HCT116 (cell line): ENCODE data around the gene GREB1L. TPM values are rescaled to one million over a fixed set of nuclear protein-coding genes. Genes with fewer than 3 reads are reported as not detected.

ENCODE experiments used
- ATAC-seq: fragments of 200-7000 bp; cut with Tn5 transposase; 2 replicates; pipeline ENCODE4 v1.9.1; 2020; ENCODE audit warnings: mild to moderate bottlenecking, moderate library complexity
- BruUV-seq: library from RNA; stranded (reverse); fragments of 400-500 nt; replicated peaks from 2 replicates; lab custom pipeline; 2021; lab: Mats Ljungman, UMichigan
- CTCF ChIA-PET: fragments of 300-600 bp; sonication (Branson Sonifier 250); formaldehyde crosslinking; loops from one replicate; lab custom pipeline; 2021; ENCODE audit warnings: antibody characterized with exemption; lab: Charles Lee
- POLR2A ChIA-PET: fragments of 300-600, 350-600 bp; sonication (Branson Sonifier 250); formaldehyde crosslinking; loops from one replicate; lab custom pipeline; 2021; ENCODE audit warnings: antibody characterized with exemption; lab: Charles Lee
- RAD21 ChIA-PET, 2 experiments: fragments of 300-600 bp; sonication (Branson Sonifier 250); formaldehyde crosslinking; loops; one replicate each; lab custom pipeline; 2023; ENCODE audit warnings: low total read pairs in 2 of 2; ENCODE audit not compliant: uncharacterized antibody in 2 of 2, unreplicated experiment in 2 of 2, low non-redundant PET in 1 of 2; lab: Charles Lee
- DNase-seq: peaks from one replicate; pipeline ENCODE4 v3.0.0-alpha.2; 2010; ENCODE audit warnings: low read depth, low spot score
- H2AFZ ChIP-seq: fragments of 200-600 bp; shearing (Covaris generic), sonication (generic); 2 replicates; pipeline ENCODE4 v1.6.1; 2017; ENCODE audit warnings: low read depth, mixed run types, mixed read lengths, antibody characterized with exemption, low read length; ENCODE audit not compliant: poor library complexity, severe bottlenecking
- H3K27ac ChIP-seq: 2 replicates; pipeline ENCODE4 v1.5.1; 2012; ENCODE audit warnings: low read depth, low read length
- H3K27me3 ChIP-seq: fragments of 200-600 bp; sonication (generic); 2 replicates; pipeline ENCODE4 v1.6.1; 2016; ENCODE audit warnings: mixed run types, low read length, mixed read lengths; ENCODE audit not compliant: insufficient read depth
- H3K36me3 ChIP-seq, 2 experiments: fragments of 200-500 bp in 1 of 2; fragments of 200-600 bp in 1 of 2; sonication (Bioruptor generic) in 1 of 2; sonication (generic) in 1 of 2; 2 replicates each; pipeline versions ENCODE4 v1.5.1 to v1.6.1; 2014 to 2016; ENCODE audit warnings: low read length in 2 of 2, inconsistent platforms in 1 of 2, mixed read lengths in 1 of 2, mixed run types in 1 of 2; ENCODE audit not compliant: insufficient read depth in 2 of 2, control insufficient read depth in 1 of 2
- H3K4me1 ChIP-seq, 2 experiments: fragments of 200-600 bp in 1 of 2; sonication (generic) in 1 of 2; 2 replicates each; pipeline versions ENCODE4 v1.5.1 to v1.6.1; 2012 to 2017; ENCODE audit warnings: low read length in 2 of 2, inconsistent platforms in 1 of 2, mild to moderate bottlenecking in 1 of 2, mixed read lengths in 1 of 2, mixed run types in 1 of 2, moderate library complexity in 1 of 2; ENCODE audit not compliant: insufficient read depth in 2 of 2, control insufficient read depth in 1 of 2
- H3K4me2 ChIP-seq: fragments of 200-600 bp; sonication (generic); 2 replicates; pipeline ENCODE4 v1.6.1; 2017; ENCODE audit warnings: mixed run types, low read length, mixed read lengths
- H3K4me3 ChIP-seq, 2 experiments: fragments of 200-600 bp in 1 of 2; sonication (generic) in 1 of 2; replicated peaks in 1 of 2; 2 replicates each; pipeline ENCODE4 v1.5.1; 2011 to 2016; ENCODE audit warnings: low read length in 2 of 2, control low read depth in 1 of 2, low read depth in 1 of 2, mild to moderate bottlenecking in 1 of 2, mixed read lengths in 1 of 2, mixed run types in 1 of 2
- H3K79me2 ChIP-seq: fragments of 200-600 bp; sonication (generic); 2 replicates; pipeline ENCODE4 v1.6.1; 2017; ENCODE audit warnings: mild to moderate bottlenecking, mixed run types, low read length, moderate library complexity, mixed read lengths; ENCODE audit not compliant: insufficient read depth
- H3K9ac ChIP-seq: fragments of 200-600 bp; sonication (generic); 2 replicates; pipeline ENCODE4 v1.6.1; 2016; ENCODE audit warnings: low read length, mixed read lengths
- H3K9me2 ChIP-seq: fragments of 200-600 bp; sonication (generic), shearing (Covaris generic); 2 replicates; pipeline ENCODE4 v1.6.1; 2017; ENCODE audit warnings: mixed run types, mild to moderate bottlenecking, moderate library complexity; ENCODE audit not compliant: insufficient read depth
- H3K9me3 ChIP-seq, 2 experiments: fragments of 200-500 bp in 1 of 2; fragments of 200-600 bp in 1 of 2; sonication (Bioruptor generic) in 1 of 2; sonication (generic) in 1 of 2; 2 replicates each; pipeline ENCODE4 v1.6.1; 2014 to 2017; ENCODE audit warnings: low read length in 2 of 2, mixed read lengths in 2 of 2, inconsistent platforms in 1 of 2, low read depth in 1 of 2, mild to moderate bottlenecking in 1 of 2, mixed run types in 1 of 2, moderate library complexity in 1 of 2; ENCODE audit not compliant: control insufficient read depth in 1 of 2, insufficient read depth in 1 of 2
- H4K20me1 ChIP-seq: fragments of 200-600 bp; sonication (generic), shearing (Covaris generic); 2 replicates; pipeline ENCODE4 v1.6.1; 2017; ENCODE audit warnings: mixed run types, mild to moderate bottlenecking, moderate library complexity; ENCODE audit not compliant: insufficient read depth
- CBX3 ChIP-seq: IDR thresholded peaks from 2 replicates; pipeline ENCODE4 v1.6.1; 2012; ENCODE audit warnings: low read depth
- CTCF ChIP-seq, 3 experiments: fragments of 200-600 bp in 1 of 3; sonication (generic) in 1 of 3; IDR thresholded peaks in 2 of 3; conservative IDR thresholded peaks in 1 of 3; 2 replicates each; pipeline ENCODE4 v1.5.1; 2012 to 2017; ENCODE audit warnings: low read depth in 2 of 3, low read length in 2 of 3, antibody characterized with exemption in 1 of 3, borderline replicate concordance in 1 of 3, control low read depth in 1 of 3, mild to moderate bottlenecking in 1 of 3, mixed read lengths in 1 of 3, mixed run types in 1 of 3, moderate library complexity in 1 of 3; ENCODE audit not compliant: insufficient read depth in 1 of 3
- EGR1 ChIP-seq: IDR thresholded peaks from 2 replicates; pipeline ENCODE4 v1.6.1; 2012; ENCODE audit warnings: low read depth
- EZH2 ChIP-seq: fragments of 200-600 bp; sonication (generic); IDR thresholded peaks from 2 replicates; pipeline ENCODE4 v1.6.1; 2017; ENCODE audit warnings: antibody characterized with exemption, mixed run types
- FOSL1 ChIP-seq: IDR thresholded peaks from 2 replicates; pipeline ENCODE4 v1.6.1; 2012; ENCODE audit warnings: low read depth
- JUND ChIP-seq: IDR thresholded peaks from 2 replicates; pipeline ENCODE4 v1.6.1; 2012
- POLR2AphosphoS5 ChIP-seq: IDR thresholded peaks from 2 replicates; pipeline ENCODE4 v1.6.1; 2011; ENCODE audit warnings: mild to moderate bottlenecking, low read depth, low read length, moderate library complexity
- RAD21 ChIP-seq: IDR thresholded peaks from 2 replicates; pipeline ENCODE4 v1.6.1; 2012; ENCODE audit warnings: low read depth, mild to moderate bottlenecking
- SP1 ChIP-seq: IDR thresholded peaks from 2 replicates; pipeline ENCODE4 v1.6.1; 2012; ENCODE audit warnings: low read depth
- SRF ChIP-seq: IDR thresholded peaks from 2 replicates; pipeline ENCODE4 v1.6.1; 2012; ENCODE audit warnings: low read depth
- YY1 ChIP-seq: IDR thresholded peaks from 2 replicates; pipeline ENCODE4 v1.6.1; 2011; ENCODE audit warnings: low read length, low read depth, moderate library complexity, mild to moderate bottlenecking; ENCODE audit not compliant: insufficient replicate concordance; ENCODE audit errors: extremely low read depth
- intact Hi-C: fragments of 100-400 bp; cut with micrococcal nuclease; formaldehyde crosslinking; loops from 2 replicates; pipeline ENCODE4 v1.10.0; 2022
- total RNA-seq: library from RNA; stranded (reverse); gene quantifications from one replicate; pipeline ENCODE4 v1.2.1, GENCODE V29; 2021; ENCODE audit not compliant: unreplicated experiment
- TF ChIP-seq, protein P1 (sequence below): IDR thresholded peaks from 2 replicates; pipeline ENCODE4 v1.6.1; 2011; ENCODE audit warnings: mild to moderate bottlenecking, low read length, moderate library complexity; ENCODE audit not compliant: insufficient replicate concordance; ENCODE audit errors: extremely low read depth

The GREB1L gene
- total RNA-seq, 1 experiment from 2014 or later: 12.2 TPM

- TF ChIP-seq, protein P1, sequence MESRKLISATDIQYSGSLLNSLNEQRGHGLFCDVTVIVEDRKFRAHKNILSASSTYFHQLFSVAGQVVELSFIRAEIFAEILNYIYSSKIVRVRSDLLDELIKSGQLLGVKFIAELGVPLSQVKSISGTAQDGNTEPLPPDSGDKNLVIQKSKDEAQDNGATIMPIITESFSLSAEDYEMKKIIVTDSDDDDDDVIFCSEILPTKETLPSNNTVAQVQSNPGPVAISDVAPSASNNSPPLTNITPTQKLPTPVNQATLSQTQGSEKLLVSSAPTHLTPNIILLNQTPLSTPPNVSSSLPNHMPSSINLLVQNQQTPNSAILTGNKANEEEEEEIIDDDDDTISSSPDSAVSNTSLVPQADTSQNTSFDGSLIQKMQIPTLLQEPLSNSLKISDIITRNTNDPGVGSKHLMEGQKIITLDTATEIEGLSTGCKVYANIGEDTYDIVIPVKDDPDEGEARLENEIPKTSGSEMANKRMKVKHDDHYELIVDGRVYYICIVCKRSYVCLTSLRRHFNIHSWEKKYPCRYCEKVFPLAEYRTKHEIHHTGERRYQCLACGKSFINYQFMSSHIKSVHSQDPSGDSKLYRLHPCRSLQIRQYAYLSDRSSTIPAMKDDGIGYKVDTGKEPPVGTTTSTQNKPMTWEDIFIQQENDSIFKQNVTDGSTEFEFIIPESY: no peak
- no peak for TF ChIP-seq JUND
- TF ChIP-seq RAD21: no peak
- TF ChIP-seq SP1: no peak
- no peak for TF ChIP-seq EGR1
- no peak for TF ChIP-seq FOSL1
- no peak for TF ChIP-seq EZH2
- no peak for TF ChIP-seq CTCF (IDR thresholded peaks at IDR 0.05 in 2 of 3, conservative IDR thresholded peaks at IDR 0.05 in 1 of 3; ENCODE audit: borderline replicate concordance in 1 of 3, insufficient read depth in 1 of 3, low read depth in 2 of 3, low read length in 2 of 3)
- no peak for TF ChIP-seq CBX3
- TF ChIP-seq YY1: no peak
- TF ChIP-seq SRF: no peak
These were observed 164.1 kb downstream of the GREB1L start (continued) for GRCh38 chr18:21406116-21406515.

GRCh38 chr18:21408681-21409080 lies 166.6 kb downstream of the GREB1L start:
- H3K27me3 ChIP-seq: no peaks in the 10 kb centered on the region
- H2AFZ ChIP-seq: no peak overlapping the region
- no peak overlapping the region for H3K4me2 ChIP-seq
- H4K20me1 ChIP-seq: no peaks in the 10 kb centered on the region
- H3K9me2 ChIP-seq: no peaks in the 10 kb centered on the region
- RAD21 ChIA-PET: no interaction called here
- H3K9ac ChIP-seq: no peak overlapping the region
- H3K79me2 ChIP-seq: no peaks in the 10 kb centered on the region
- H3K27ac ChIP-seq: no peak overlapping the region
- DNase-seq: no peak
- peaks cover 2 to 13% of the 10 kb centered on the region in 2 experiments; a peak in 3 of 4 replicates for H3K4me1 ChIP-seq
- no peak for ATAC-seq
- no peaks in the 10 kb centered on the region for H3K9me3 ChIP-seq
- H3K36me3 ChIP-seq: 0 out of 4 replicates have a peak, but pooled peaks cover 0 to 5% of the 10 kb centered on the region in 2 experiments
- POLR2A ChIA-PET: no interaction called here
- no peak overlapping the region for H3K4me3 ChIP-seq
- TF ChIP-seq SRF (no peak), FOSL1 (no peak), POLR2AphosphoS5 (no peak)
- CTCF ChIA-PET: no interaction called here
- intact Hi-C loops: no loop called here
- no TSS peak for BruUV-seq
